A673 (cell line): ENCODE measurements around the gene MLH3. TPM values are rescaled to one million over a fixed set of nuclear protein-coding genes. Genes with fewer than 3 reads are reported as not detected.

Experiments used
- BruUV-seq: library from RNA; stranded (reverse); fragments of 400-500 nt; replicated peaks from 2 replicates; lab custom pipeline; 2021; lab: Mats Ljungman, UMichigan
- CTCF ChIA-PET: fragments of 300-600 bp; sonication (Branson Sonifier 250); formaldehyde crosslinking; loops from one replicate; lab custom pipeline; 2022; ENCODE audit warnings: antibody characterized with exemption; lab: Charles Lee
- POLR2A ChIA-PET: fragments of 300-600 bp; sonication (Branson Sonifier 250); formaldehyde crosslinking; loops from one replicate; lab custom pipeline; 2022; ENCODE audit warnings: antibody characterized with exemption; ENCODE audit not compliant: low non-redundant PET; lab: Charles Lee
- DNase-seq: peaks from one replicate; pipeline ENCODE4 v3.0.0-alpha.2; 2015; ENCODE audit warnings: low spot score
- H3K27ac ChIP-seq: fragments of 200-600 bp; sonication (generic); 2 replicates; pipeline ENCODE4 v1.5.1; 2016; ENCODE audit warnings: mixed run types, low read depth, mild to moderate bottlenecking, mixed read lengths, antibody characterized with exemption, low read length; ENCODE audit not compliant: poor library complexity, severe bottlenecking
- H3K27me3 ChIP-seq: fragments of 200-600 bp; sonication (generic); replicated peaks from 2 replicates; pipeline ENCODE4 v1.6.1; 2017; ENCODE audit warnings: mixed run types, low read depth, mild to moderate bottlenecking, mixed read lengths, antibody characterized with exemption, low read length; ENCODE audit not compliant: insufficient read depth, poor library complexity
- H3K36me3 ChIP-seq: fragments of 200-600 bp; sonication (generic); 2 replicates; pipeline ENCODE4 v1.6.1; 2016; ENCODE audit warnings: mixed run types, mild to moderate bottlenecking, mixed read lengths, antibody characterized with exemption, low read length; ENCODE audit not compliant: insufficient read depth, poor library complexity, severe bottlenecking
- H3K4me1 ChIP-seq: fragments of 200-600 bp; sonication (generic); 2 replicates; pipeline ENCODE4 v1.6.1; 2017; ENCODE audit warnings: mixed run types, mild to moderate bottlenecking, mixed read lengths, antibody characterized with exemption, low read length; ENCODE audit not compliant: insufficient read depth, poor library complexity, severe bottlenecking
- H3K4me3 ChIP-seq: fragments of 200-600 bp; sonication (generic); 2 replicates; pipeline ENCODE4 v1.5.1; 2016; ENCODE audit warnings: low read depth, mixed run types, mild to moderate bottlenecking, mixed read lengths, low read length; ENCODE audit not compliant: poor library complexity, severe bottlenecking
- H3K9me3 ChIP-seq: fragments of 200-600 bp; sonication (generic); 2 replicates; pipeline ENCODE4 v1.6.1; 2016; ENCODE audit warnings: mixed run types, low read depth, mild to moderate bottlenecking, mixed read lengths, antibody characterized with exemption, low read length; ENCODE audit not compliant: poor library complexity, severe bottlenecking
- CTCF ChIP-seq: fragments of 300-800, 200-600 bp; sonication (generic); conservative IDR thresholded peaks from 2 replicates; pipeline ENCODE4 v1.5.1; 2017; ENCODE audit warnings: low read depth, mild to moderate bottlenecking, antibody characterized with exemption, low read length, moderate library complexity, mixed read lengths
- EZH2 ChIP-seq: fragments of 200-600 bp; sonication (generic); IDR thresholded peaks from 2 replicates; pipeline ENCODE4 v1.6.1; 2017; ENCODE audit warnings: borderline replicate concordance, low read depth, mild to moderate bottlenecking, mixed read lengths, antibody characterized with exemption, low read length; ENCODE audit not compliant: poor library complexity, severe bottlenecking
- intact Hi-C: fragments of 100-400 bp; cut with micrococcal nuclease; formaldehyde crosslinking; loops from one replicate; pipeline ENCODE4 v1.10.0; 2022; ENCODE audit not compliant: unreplicated experiment
- total RNA-seq: library from RNA; stranded (reverse); gene quantifications from 2 replicates; pipeline ENCODE4 v1.2.3, GENCODE V29; 2021

Gene MLH3
- total RNA-seq, 1 experiment from 2014 or later = 24.0 TPM

GRCh38 chr14:75083271-75083670 lies 32.0 kb upstream of the MLH3 start:
- no peak overlapping the region for H3K4me3 ChIP-seq
- no peak overlapping the region for H3K27ac ChIP-seq
- no peaks in the 10 kb centered on the region for H3K4me1 ChIP-seq
- BruUV-seq = no TSS peak
- TF ChIP-seq EZH2 = no peak
- TF ChIP-seq CTCF = no peak
- no peaks in the 10 kb centered on the region for H3K27me3 ChIP-seq
- DNase-seq = no peak
- peaks cover 31% of the 10 kb centered on the region for H3K36me3 ChIP-seq
- CTCF ChIA-PET = interaction anchor here (0.5 to 0.8 kb wide), 2 partner anchors 205 to 222 kb away, joined by 3 to 6 read pairs; no protein-coding TSS in a partner anchor
- intact Hi-C loops = no loop called here
- no peaks in the 10 kb centered on the region for H3K9me3 ChIP-seq
- POLR2A ChIA-PET = no interaction called here

GRCh38 chr14:75081660-75082229 lies 30.5 kb upstream of the MLH3 start:
- H3K27ac ChIP-seq = no peak overlapping the region
- no peak for DNase-seq
- no peaks in the 10 kb centered on the region for H3K9me3 ChIP-seq
- ChIA-PET POLR2A (no interaction called here), CTCF (no interaction called here)
- H3K27me3 ChIP-seq = no peaks in the 10 kb centered on the region
- peaks cover 16% of the 10 kb centered on the region for H3K36me3 ChIP-seq
- TF ChIP-seq CTCF (no peak), EZH2 (no peak)
- BruUV-seq = no TSS peak
- intact Hi-C loops = no loop called here
- no peaks in the 10 kb centered on the region for H3K4me1 ChIP-seq
- H3K4me3 ChIP-seq = no peak overlapping the region

- Histone ChIP-seq H3K27me3 (no peaks in the 10 kb centered on the region), H3K36me3 (peaks cover 9% of the 10 kb centered on the region), H3K9me3 (no peaks in the 10 kb centered on the region), H3K4me1 (no peaks in the 10 kb centered on the region), H3K4me3 (no peak overlapping the region), H3K27ac (no peak overlapping the region)
- no TSS peak for BruUV-seq
- ChIA-PET POLR2A (no interaction called here), CTCF (interaction anchor here (0.6 kb wide), 1 partner anchor 21 kb away, joined by 3 read pairs; no protein-coding TSS in a partner anchor)
- DNase-seq = no peak
- TF ChIP-seq CTCF (no peak), EZH2 (no peak)
- intact Hi-C loops = no loop called here
Observed at GRCh38 chr14:75079521-75079920, 28.3 kb upstream of the MLH3 start.
